22Rv1 (cell line): ENCODE results near the gene BBOF1.
"Not testable (repeated sequence)": the region's sequence is repeated elsewhere in the genome, so short reads cannot be mapped to it uniquely, and the experiment has no call there.

Source experiments
- ZFX ChIP-seq: fragments of 450-650 bp; IDR thresholded peaks from 2 replicates; pipeline ENCODE4 v1.6.1; 2017; ENCODE audit warnings: antibody characterized with exemption, borderline replicate concordance
- TF ChIP-seq, protein P1 (sequence below): fragments of 450-650 bp; IDR thresholded peaks from 2 replicates; pipeline ENCODE4 v1.5.1; 2017; ENCODE audit warnings: mild to moderate bottlenecking

DNA sequence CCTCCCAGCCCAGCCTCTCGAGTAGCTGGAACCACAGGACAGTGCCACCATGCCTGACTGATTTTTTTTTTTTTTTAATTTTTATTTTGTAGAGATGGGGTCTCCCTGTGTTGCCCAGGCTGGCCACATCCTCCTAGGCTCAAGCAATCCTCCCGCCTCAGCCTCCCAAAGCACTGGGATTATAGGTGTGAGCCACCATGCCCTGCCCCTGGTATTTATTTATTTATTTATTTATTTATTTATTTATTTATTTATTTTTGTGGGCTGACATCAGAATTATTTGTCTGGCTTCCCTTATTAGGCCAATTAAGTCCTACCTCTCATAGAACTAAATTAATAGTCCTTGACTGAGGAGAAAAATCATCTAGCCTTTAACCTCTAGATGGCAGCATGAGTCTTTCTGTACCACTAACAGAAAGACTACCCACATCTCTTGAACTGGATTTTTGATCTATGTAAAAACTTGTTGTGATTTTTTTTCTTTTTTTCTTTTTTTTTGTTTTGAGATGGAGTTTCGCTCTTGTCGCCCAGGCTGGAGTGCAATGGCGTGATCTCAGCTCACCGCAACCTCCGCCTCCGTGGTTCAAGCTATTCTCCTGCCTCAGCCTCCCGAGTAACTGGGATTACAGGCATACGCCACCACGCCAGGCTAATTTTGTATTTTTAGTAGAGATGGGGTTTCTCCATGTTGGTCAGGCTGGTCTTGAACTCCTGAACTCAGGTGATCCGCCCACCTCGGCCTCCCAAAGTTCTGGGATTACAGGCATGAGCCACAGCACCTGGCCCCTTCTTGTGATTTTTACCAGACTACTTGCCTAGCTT lies 92.5 kb downstream of the BBOF1 start:
- TF ChIP-seq, protein P1, sequence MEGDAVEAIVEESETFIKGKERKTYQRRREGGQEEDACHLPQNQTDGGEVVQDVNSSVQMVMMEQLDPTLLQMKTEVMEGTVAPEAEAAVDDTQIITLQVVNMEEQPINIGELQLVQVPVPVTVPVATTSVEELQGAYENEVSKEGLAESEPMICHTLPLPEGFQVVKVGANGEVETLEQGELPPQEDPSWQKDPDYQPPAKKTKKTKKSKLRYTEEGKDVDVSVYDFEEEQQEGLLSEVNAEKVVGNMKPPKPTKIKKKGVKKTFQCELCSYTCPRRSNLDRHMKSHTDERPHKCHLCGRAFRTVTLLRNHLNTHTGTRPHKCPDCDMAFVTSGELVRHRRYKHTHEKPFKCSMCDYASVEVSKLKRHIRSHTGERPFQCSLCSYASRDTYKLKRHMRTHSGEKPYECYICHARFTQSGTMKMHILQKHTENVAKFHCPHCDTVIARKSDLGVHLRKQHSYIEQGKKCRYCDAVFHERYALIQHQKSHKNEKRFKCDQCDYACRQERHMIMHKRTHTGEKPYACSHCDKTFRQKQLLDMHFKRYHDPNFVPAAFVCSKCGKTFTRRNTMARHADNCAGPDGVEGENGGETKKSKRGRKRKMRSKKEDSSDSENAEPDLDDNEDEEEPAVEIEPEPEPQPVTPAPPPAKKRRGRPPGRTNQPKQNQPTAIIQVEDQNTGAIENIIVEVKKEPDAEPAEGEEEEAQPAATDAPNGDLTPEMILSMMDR, result peak; percentile 75
- TF ChIP-seq ZFX, result not testable (repeated sequence)
